Fibroblast of skin of left quadriceps (primary cell): ENCODE results near the gene HMCES.
A peak's percentile ranks its signal among the peaks of the same experiment; 100 is the strongest.

Source experiments
- DNase-seq, 2 experiments: peaks; one replicate each; pipeline ENCODE4 v3.0.0-alpha.2; 2013; ENCODE audit warnings: low read depth in 2 of 2

Gene HMCES

DNA sequence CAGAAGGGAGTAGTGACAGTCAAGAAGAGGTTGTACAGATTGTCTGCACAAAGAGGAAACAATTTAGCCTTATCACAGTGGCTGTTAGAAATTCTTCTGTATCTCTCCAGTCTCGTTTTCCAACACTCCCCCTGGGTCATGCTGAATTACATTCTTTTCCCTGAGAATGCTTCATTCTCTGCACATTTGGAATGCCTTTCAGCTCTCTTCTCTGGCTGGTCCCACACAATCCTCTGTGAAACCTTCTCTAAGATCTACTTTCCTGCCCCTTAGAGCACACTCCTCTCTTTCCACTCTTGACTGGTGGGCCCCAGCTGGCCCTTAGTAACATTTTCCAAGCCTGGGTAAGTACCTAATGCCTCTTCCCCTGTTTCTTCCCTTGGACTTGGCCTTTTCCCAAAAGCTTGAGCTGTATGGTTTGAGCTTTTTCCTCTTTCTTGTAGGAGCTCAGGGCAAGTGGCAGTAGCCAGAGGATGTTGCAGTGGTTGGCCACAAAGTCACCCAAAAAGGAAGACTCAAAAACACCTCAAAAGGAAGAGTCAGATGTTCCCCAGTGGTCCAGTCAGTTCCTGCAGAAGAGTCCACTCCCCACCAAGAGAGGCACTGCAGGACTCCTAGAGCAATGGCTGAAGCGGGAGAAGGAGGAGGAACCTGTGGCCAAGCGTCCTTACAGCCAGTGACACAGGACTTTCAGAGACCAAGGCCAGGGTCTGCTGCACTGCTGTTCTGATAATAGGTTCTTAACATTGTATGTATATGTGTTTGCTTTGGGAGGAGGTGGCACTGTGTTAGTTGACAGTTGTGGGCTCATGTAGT is 25.7 kb downstream of the HMCES start:
- DNase-seq, result no peak

DNA sequence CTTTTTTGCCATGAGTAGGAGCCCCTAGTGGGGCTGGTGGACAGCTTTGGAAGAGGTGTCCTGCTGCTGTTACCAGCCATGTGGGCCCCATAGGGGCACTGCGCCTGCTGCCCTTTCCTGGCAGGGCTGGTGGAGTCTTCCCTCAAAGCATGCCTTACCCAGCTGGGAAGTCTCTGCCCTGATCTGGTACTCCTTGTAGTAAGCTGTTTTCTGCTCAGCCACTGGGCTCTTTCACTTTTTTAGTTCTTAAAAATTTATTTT is 26.2 kb downstream of the HMCES start:
- DNase-seq, result no peak

DNA sequence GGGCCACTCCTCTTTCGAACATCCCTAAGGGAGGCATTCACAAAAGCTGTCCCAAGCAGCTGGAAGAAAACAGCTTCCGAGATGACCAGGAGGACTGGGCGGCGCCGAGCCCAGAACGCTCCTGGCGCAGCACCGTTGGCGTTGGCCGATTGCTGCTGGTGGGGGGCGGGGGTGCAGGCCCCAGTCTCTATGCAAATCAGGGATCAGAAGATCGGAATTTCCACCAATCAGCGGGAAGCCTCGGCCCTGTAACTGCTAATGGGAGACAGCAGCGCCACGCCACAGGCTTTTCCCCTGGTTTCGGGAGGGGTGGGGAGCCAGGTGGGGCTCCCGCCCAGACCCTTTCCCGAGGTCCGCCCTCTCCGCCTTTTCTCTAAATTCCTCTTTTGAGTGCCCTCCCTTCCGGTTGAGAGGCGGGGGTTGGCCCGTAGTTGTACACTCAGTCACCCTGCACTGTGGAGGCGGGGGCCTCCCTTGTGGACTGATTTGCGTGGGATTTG is 27.0 kb downstream of the HMCES start:
- DNase-seq, result peak in 1 of 2 experiments; percentile 57

DNA sequence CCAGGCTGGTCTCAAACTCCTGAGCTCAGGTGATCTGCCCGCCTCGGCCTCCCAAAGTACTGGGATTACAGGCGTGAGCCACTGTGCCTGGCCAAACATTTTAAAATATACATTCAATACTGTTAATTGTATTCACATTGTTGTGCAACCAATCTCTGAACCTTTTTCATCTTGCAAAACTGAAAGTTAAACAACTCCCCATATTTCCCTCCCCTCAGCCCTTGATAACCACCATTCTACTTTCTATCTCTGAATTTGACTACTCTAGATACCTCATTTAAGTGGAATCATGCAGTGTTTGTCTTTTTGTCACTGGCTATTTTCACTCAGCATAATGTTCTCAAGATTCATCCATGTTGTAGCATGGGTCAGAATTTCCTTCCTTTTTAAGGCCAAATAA is 30.0 kb downstream of the HMCES start:
- DNase-seq, result no peak

DNA sequence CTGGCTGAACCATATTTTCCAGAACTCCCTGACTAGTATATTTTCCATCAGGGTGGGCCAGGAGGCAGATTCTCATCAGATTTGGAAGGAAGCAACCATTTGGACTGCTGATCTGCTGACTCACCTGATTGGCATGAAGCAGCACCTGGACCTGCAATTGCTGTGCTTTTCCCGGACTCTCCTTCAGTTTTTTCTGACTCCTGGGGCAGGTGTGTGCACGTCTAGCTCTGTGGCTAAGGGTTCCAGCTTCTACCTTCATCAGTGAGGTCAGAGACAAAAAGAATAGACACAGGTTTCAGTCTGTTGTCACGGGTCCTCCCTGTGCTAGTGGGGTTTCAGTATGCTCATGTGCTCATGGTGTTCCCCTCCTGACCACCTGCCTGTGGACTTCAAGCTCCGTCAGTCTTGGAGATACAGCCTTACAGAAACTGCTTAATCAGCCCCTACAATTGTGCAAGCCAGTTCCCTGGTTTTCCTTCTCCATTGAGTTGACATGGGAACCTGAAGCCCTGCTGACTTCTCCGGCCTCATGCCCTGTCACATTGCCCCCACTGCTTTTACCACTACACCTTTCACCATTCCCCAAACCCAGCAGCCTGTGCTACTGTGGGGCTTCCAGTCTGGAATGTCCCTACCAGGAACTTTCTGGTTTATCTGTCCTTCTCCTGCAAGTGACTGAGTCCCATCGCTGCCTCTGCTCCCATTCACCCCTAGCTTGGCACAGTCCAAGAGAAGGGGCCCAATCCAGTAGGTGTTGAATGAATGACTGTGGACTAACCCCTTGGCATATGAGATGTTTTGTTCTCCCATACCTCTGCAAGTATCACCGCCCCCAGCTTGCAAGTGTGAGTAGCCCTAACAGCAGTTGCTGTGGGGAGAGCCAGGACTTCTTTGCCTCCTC is 31.7 kb downstream of the HMCES start:
- no peak for DNase-seq

DNA sequence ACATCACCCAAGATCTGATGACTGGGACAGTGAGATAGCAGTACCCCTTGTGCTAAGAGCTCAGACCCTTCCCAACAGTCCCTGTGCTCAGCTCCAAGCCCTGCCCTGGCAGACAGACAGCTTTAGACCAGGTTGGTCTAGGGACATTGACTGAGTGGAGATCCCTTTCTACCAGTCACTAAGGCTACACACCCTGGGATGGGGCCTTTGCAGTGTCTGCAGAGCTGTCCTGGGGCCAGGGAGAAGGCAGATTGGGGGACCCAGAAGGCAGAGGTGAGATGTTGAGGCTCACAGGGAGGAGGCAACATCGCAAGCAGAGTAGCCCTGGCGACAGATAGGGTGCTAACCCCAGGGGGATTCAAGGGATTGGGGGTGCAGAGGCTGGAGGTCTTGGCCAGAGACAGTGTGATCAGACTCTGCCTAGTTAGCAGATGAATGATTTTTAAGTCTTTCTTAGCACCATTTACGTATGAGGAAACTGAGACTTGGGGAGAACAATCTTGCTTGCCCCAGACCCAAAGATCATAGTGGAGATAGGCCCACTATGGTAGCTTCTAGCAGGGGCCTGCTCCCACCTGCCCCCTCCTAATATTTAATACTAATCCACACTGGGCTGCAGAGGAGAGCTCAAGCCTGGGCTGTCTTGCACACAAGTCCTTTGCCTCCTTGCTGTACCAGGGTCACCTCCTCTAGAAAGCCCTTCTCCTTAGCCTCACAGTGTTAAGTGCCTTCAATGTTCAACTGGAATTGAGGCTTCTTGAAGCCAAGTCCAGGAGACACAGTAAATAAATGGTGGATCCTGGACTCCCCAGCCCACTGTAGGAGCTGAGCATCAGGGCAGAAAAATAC is 32.6 kb downstream of the HMCES start:
- no peak for DNase-seq

DNA sequence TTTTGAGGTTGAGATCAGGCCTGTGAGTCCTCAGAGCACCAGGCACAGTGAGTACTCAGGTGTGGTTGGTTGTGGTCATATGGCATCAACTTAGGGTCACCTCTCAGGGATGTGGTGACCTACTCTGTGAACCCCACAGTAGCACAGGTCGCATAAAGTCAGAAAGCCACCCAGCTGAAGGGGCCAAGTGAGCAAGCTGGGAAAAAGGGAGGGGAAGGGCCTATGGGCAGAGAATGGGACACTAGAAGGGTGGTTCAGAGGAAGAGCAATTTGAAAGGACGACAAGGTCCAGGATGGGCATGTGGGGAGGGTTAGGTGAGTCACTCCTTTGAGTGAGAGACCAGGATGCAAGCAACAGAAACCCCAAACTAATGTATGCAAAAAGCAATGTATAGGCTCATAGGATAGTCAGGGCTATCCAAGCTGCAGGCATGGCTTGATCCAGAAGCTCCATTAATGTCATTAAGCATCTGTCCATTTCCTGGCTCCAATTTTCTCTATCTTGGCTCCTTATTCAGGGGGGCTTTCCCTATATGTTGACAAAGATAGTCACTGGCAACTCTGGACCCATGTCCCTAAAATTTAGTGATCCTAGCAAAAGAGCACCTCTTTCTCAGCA is 33.5 kb downstream of the HMCES start:
- DNase-seq, result no peak

DNA sequence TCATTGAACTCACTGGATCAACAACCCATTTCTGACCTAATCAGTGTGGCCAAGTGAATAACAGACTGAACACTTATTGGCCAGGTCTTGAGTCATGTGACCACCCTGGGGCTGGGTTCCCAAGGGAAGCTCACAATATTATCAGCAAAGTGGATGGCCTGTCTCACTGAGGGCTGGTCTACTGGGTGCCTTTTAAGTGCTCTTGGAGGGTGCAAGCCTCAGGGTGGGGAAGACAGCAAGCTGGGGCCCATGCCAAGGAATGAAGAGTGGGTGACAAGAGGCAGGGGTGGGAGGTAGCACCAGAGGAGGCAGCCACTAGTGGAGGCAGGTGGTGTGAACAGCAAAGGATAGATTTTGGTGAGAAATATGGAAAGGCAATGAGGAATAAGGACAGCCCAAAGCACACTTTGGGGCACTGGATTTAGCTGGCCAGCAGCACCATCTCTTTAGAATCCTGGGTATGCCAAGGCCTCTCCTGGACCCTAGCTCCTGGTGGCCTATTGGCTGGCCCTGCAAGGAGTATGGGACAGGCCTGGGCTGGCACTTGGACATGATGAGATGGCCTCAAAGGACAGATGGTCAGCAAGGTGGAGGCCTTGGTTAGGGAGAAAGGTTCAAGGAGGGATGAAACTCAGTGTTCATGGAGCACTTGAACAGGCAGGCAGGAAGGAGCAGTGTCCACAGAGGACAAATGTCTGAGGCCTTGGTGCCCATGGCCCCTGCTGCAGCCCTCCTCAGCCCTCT is 34.2 kb downstream of the HMCES start:
- no peak for DNase-seq

DNA sequence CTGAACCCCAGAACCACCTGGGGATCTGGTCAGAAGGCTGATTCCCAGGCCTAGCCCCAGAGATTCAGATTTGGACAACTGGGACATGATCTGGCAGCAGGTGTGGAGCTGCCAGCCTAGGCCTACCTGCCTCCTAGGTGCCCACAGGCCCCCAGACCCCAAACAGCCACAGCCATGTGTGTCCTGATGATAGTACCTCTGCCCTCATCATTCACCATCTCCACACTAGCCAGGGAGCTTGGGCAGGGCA is 34.7 kb downstream of the HMCES start:
- DNase-seq, result no peak

DNA sequence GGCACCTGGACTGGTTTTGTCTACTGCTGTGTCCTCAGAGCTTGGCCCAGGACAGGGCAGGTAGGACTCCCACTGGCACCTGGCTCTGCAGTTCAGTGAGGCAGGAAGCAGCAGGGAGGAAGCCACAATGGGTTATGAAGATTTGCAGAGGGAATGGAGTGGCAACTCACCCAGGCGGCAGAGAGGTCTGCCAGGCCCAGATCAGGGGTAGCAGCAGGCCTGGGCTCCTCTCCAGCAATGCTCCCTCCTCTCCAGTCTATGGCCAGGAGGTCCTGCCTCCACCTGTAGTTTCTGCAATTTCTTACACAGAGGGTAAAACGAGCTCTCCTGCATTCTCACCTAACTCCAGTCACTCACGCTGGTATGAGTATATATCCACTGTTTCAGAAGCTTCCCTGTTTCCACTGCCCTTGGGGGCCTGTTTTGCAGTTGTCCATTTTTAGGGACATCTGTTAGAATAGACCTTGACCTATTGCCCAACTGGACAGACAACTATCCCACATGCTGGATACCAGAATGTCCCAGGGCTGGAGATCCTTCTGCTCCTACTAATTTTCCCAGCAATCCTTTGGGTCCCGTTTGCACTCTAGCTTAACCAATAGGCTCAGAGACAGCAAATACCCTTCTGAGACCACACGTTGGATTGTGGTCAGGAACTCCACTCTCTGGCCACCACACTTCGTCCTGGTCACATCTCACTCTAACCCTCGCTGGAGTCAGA is 35.2 kb downstream of the HMCES start:
- DNase-seq, result no peak

DNA sequence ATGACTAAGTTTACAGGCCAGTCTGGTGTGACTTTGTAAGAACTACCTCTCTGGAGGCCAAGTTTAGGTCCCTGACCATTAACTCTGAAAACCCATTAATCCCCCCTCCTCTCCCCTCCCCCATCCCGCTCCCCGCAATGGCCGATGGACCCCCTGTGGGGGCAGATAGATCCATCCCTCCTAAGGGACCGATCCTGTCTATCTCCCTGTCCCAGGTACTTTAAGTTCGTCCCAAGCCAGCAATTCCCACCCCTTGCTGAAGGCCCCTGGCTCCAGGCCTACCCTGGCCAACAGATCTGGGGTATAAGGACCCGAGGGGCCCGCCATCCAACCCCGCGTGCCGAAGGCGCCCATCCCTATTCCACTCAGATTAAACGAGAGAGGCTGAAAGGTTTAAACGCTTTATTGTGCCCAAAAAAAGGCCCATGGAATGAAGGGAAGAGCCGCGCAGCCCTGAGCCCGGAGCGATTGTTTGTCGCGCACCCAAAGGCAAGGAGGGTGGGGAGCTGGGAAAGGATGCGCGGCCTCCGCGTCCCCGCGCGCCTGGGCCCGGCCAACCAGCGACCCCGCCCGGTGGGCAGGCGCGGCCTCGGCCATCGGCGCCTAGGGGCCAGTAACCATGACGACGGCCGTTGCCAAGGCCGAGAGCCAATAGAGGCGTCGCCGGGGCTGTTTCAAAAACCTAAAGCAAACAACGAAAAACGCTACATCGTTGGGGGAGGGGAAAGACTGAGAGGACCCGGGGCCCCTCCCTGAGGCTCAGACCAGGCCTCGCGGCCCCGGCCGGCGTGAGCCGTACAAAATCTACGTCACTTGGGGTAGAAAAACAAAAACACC is 35.9 kb downstream of the HMCES start:
- peak; percentile 68 to 71 for DNase-seq

DNA sequence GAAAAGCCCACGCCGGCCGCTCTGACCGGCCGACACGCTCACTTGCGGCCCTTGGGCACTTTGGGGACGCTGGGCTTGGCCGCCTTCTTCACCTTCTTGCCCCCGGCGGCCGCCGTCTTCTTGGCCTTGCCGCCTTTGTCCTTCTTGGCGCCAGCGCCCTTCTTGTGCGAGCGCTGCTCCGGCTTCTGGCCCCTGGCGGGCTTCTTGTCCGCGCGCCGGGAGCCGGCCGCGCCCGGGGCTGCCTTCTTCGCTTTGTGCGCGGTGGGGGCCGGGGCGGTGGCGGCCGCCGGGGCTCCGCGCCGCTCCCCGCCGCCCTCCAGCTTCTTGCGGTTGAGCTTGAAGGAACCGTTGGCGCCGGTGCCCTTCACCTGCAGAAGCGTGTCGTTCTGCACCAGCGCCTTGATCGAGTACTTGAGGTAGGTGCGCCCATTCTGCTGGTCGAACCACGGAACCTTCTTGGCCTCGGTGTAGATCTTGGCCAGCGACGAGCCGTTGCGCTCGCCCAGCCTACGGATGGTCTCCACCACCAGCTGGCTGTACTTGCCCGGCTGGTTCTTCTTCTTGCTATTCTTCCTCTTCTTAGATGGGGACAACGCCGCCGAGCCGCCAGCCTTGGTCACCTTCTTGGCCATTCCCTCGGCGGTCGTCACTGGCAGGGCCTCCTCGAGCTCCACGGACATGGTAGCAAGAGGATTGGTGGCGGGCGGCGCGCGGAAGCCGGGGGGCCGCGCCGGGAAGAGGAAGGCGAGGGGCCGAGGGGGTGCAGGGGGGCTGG is 36.7 kb downstream of the HMCES start:
- no peak for DNase-seq

DNA sequence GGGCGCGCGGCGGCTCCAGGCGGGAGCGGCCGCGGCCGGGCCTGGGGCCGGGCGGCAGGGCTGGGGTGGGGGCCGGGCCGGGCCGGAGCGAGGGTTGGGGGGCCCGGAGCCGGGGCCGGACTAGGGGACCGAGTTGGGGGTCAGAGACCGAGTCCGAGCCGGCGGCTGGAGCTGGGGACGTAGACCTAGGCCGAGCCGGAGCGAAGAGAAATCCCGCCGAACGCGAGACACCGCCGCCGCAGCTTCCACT is 37.3 kb downstream of the HMCES start:
- DNase-seq, result no peak

DNA sequence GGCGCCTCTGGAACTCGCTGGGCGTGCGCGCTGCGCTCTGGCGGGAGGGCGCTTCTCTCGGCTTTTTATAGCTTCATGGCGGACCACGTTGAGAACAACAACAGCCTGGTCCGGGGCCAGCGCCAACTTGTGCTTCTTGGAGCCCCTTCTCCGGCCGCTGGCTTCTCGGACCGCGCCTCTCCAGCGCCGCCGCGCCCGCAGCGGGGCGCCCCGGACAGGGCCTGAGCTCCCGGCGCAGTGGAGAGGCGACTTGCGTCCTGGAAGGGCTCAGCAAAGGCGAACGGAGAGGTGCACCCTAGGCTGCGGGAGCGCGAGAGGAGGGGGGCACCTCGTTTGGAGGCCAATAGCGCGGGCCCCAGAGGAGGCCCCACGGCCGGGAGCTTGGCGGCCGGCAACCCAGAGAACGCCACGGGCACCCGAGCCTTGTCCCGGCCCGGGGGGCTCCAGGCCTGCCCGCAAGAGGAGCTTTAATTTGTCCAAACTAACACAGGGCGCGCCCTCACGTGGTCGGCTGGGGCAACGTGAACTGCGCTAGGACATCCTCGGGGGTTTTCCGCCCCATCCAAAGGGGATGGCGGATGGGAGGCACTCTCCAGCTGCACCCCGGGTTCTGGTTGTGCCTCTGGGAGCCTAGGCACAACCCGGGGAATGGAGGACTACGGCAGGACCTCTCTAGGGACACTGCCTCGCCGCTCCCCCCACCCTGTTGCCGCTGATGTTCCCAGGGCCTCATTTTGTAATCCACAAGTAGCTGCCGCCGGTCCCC is 37.8 kb downstream of the HMCES start:
- DNase-seq, result peak; percentile 62 to 66

DNA sequence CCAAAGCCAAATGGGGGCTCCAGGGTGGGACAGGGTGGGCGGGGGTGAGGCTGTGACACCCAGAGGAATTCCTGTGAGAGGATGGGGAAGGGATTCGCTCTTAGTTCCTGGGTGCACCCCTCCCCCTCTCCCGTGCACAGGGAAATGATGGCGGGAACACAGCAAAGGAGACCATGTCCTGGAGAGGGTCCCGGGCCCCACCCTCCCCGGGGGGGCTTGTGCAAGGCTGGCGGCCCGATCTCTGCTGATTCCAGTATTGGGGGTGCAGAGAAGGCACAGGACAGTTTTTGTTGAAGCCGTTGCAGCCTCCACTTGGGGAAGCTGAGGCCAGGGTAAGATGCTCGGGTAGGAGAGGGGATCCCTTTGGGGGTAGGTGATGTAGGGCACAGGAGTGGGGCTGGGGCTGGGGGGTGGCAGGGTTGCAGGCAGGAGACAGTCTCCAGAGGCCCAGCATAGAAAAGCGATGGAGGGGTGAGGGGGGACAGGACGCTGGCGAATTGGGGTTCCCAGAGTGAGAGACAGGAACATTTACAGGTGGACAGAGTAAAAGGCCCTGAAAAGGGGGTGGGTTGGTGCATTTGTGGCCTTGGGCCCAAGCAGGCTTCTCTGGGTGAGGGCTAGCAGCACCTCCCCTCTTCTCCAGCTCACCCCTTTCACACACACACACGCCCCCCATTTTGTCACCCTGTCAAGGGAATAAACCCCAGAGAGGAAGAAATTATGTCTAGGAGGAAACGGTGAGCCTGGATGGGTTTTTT is 38.5 kb downstream of the HMCES start:
- no peak for DNase-seq

DNA sequence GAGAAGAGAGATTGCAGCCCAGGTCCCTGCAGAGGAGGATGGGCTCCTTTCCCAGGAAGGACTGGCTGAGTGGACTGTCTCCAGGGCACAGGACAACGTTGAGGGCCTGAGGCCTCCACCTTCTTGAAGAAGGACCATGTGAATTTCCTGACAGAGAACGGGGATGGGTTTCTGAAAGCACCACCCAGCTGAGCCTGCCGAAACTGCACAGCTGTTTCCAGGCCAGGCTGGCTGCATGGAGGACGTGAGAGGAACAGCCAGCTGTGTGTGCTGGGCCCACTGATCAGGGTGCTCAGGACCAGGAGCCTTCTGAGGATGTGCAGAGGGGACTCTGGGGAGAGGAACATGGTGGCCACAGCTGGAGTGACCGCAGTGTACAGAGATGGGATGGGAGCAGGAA is 39.2 kb downstream of the HMCES start:
- DNase-seq, result no peak

DNA sequence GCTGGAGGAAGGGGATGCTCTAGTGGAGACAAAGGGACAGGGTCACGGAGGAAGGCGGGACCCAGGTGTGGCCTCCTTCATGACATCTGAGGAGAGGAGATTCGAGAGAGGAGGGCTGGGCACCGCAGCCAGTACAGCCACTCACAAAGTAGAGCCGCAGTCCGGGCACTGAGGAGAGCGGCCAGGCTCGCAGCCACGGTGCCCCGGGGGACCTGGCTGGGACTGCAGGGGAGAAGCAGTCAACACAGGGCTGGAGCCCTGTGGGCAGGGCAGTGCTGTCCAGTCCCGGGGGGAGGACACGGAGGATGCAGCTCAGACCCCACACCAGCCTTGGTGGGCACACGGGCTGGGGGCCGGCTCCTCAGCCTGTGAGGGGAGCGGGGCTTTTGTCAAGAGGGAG is 40.3 kb downstream of the HMCES start:
- no peak for DNase-seq

DNA sequence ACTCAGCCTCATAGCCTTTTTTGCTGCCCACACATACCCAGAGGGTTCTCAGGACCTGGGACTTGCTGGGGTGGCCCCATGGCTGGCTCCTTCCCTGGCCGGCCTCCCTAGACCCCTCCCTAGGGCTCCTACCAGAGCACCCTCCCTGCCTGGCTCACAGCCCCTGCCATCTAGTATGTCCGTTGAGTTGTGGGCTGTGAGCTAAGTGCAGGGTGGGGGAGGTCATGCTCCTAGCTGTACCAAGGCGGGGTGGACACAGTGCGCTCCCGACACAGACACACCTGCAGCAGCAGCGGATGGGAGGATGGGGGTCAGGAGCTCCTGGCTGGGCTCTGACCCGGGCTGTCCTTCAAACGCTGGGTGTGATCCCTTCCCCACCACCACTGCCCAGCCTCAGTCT is 41.6 kb downstream of the HMCES start:
- DNase-seq, result no peak
